ENCODE results near the gene LIN28B.

The LIN28B gene

DNA sequence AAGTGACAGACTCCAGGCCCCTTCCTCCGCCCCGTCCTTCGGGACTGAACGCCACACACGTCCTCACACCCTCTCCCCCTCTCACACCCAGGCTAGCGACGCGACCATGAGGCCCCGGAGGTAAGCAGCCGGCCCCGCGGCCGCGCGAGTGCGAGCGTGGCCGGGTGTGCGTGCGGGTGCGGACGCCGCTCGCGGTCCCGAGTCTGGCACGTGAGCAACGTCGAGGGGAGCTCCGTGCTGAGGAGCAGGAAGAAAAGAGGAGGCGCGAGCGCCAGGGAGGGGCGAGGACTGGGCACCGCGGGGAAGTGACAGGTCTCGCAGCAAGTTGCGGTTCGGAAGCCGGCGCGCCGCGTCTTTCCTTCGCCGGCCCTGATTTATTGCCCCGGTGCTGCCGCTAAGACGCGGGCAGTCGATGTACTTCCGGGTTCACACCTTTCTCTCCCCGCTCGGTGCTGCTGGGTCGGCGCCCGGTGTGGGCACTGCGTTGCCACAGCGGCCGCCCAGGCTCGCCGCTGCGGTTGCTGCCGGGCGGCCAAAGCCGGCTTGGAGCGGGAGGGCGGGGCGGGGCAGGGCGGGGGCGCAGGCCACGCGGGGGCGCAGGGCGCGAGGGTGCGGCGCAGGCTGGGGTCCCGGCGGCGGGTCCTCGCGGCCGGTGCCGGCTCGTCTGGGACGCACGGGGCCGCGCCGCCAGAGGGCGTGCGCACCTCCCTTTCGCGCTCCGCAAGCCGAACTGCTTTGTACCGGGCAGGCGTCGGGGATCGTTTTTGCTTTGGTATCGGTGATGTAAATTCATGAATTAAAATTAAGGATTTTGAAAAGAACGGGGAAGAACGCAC, 15.8 kb upstream of the LIN28B start (continued):
- 0 out of 2 replicates have a peak, but pooled peaks have one; percentile 40 for TF ChIP-seq GFI1B (tag by site-specific recombination; IDR thresholded peaks at IDR 0.05)
- TF ChIP-seq, protein P1, sequence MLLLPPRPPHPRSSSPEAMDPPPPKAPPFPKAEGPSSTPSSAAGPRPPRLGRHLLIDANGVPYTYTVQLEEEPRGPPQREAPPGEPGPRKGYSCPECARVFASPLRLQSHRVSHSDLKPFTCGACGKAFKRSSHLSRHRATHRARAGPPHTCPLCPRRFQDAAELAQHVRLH (tag by site-specific recombination; IDR thresholded peaks at IDR 0.05): 0 out of 2 replicates have a peak, but pooled peaks have one; percentile 9
- TF ChIP-seq, protein P2, sequence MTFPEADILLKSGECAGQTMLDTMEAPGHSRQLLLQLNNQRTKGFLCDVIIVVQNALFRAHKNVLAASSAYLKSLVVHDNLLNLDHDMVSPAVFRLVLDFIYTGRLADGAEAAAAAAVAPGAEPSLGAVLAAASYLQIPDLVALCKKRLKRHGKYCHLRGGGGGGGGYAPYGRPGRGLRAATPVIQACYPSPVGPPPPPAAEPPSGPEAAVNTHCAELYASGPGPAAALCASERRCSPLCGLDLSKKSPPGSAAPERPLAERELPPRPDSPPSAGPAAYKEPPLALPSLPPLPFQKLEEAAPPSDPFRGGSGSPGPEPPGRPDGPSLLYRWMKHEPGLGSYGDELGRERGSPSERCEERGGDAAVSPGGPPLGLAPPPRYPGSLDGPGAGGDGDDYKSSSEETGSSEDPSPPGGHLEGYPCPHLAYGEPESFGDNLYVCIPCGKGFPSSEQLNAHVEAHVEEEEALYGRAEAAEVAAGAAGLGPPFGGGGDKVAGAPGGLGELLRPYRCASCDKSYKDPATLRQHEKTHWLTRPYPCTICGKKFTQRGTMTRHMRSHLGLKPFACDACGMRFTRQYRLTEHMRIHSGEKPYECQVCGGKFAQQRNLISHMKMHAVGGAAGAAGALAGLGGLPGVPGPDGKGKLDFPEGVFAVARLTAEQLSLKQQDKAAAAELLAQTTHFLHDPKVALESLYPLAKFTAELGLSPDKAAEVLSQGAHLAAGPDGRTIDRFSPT (tag by site-specific recombination; IDR thresholded peaks at IDR 0.05): 0 out of 2 replicates have a peak, but pooled peaks have one; percentile 43
- peak; percentile 61; the same call in 1 of the 2 replicates for TF ChIP-seq GLIS2 (tag by site-specific recombination; IDR thresholded peaks at IDR 0.05)
- no peak for TF ChIP-seq ZNF555 (tag by site-specific recombination; conservative IDR thresholded peaks at IDR 0.05)
- TF ChIP-seq KLF16 (tag by site-specific recombination; IDR thresholded peaks at IDR 0.05): peak; percentile 46; the same call in 1 of the 2 replicates
- TF ChIP-seq PRDM1 (tag by site-specific recombination; IDR thresholded peaks at IDR 0.05): no peak
- TF ChIP-seq ZNF707 (tag by site-specific recombination; IDR thresholded peaks at IDR 0.05): no peak
- TF ChIP-seq ZXDB (tag by site-specific recombination; IDR thresholded peaks at IDR 0.05): peak; percentile 25; the same call in 1 of the 2 replicates
- no peak for TF ChIP-seq ZNF366 (tag by site-specific recombination; conservative IDR thresholded peaks at IDR 0.05)
- TF ChIP-seq, protein P3, sequence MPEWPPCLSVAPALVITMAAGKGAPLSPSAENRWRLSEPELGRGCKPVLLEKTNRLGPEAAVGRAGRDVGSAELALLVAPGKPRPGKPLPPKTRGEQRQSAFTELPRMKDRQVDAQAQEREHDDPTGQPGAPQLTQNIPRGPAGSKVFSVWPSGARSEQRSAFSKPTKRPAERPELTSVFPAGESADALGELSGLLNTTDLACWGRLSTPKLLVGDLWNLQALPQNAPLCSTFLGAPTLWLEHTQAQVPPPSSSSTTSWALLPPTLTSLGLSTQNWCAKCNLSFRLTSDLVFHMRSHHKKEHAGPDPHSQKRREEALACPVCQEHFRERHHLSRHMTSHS (tag by site-specific recombination; IDR thresholded peaks at IDR 0.05): no peak
- TF ChIP-seq, protein P4, sequence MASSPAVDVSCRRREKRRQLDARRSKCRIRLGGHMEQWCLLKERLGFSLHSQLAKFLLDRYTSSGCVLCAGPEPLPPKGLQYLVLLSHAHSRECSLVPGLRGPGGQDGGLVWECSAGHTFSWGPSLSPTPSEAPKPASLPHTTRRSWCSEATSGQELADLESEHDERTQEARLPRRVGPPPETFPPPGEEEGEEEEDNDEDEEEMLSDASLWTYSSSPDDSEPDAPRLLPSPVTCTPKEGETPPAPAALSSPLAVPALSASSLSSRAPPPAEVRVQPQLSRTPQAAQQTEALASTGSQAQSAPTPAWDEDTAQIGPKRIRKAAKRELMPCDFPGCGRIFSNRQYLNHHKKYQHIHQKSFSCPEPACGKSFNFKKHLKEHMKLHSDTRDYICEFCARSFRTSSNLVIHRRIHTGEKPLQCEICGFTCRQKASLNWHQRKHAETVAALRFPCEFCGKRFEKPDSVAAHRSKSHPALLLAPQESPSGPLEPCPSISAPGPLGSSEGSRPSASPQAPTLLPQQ (tag by site-specific recombination; IDR thresholded peaks at IDR 0.05): 0 out of 2 replicates have a peak, but pooled peaks have one; percentile 42
- TF ChIP-seq, protein P5, sequence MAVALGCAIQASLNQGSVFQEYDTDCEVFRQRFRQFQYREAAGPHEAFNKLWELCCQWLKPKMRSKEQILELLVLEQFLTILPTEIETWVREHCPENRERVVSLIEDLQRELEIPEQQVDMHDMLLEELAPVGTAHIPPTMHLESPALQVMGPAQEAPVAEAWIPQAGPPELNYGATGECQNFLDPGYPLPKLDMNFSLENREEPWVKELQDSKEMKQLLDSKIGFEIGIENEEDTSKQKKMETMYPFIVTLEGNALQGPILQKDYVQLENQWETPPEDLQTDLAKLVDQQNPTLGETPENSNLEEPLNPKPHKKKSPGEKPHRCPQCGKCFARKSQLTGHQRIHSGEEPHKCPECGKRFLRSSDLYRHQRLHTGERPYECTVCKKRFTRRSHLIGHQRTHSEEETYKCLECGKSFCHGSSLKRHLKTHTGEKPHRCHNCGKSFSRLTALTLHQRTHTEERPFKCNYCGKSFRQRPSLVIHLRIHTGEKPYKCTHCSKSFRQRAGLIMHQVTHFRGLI (tag by site-specific recombination; IDR thresholded peaks at IDR 0.05): peak; percentile 37; the same call in 1 of the 2 replicates
- TF ChIP-seq, protein P6, sequence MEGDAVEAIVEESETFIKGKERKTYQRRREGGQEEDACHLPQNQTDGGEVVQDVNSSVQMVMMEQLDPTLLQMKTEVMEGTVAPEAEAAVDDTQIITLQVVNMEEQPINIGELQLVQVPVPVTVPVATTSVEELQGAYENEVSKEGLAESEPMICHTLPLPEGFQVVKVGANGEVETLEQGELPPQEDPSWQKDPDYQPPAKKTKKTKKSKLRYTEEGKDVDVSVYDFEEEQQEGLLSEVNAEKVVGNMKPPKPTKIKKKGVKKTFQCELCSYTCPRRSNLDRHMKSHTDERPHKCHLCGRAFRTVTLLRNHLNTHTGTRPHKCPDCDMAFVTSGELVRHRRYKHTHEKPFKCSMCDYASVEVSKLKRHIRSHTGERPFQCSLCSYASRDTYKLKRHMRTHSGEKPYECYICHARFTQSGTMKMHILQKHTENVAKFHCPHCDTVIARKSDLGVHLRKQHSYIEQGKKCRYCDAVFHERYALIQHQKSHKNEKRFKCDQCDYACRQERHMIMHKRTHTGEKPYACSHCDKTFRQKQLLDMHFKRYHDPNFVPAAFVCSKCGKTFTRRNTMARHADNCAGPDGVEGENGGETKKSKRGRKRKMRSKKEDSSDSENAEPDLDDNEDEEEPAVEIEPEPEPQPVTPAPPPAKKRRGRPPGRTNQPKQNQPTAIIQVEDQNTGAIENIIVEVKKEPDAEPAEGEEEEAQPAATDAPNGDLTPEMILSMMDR (tag by site-specific recombination; IDR thresholded peaks at IDR 0.05): peak; percentile 73; the same call in 1 of the 2 replicates
- 0 out of 2 replicates have a peak, but pooled peaks have one; percentile 72 for TF ChIP-seq HOXA7 (CRISPR knock-in tag; IDR thresholded peaks at IDR 0.05; ENCODE audit: borderline replicate concordance)
- 0 out of 2 replicates have a peak, but pooled peaks have one; percentile 38 for TF ChIP-seq GLI4 (tag by site-specific recombination; IDR thresholded peaks at IDR 0.05)
- peak; percentile 60 for TF ChIP-seq SP2 (tag by site-specific recombination; IDR thresholded peaks at IDR 0.05)
- TF ChIP-seq ZNF132 (tag by site-specific recombination; IDR thresholded peaks at IDR 0.05; ENCODE audit: borderline replicate concordance): no peak
- 0 out of 2 replicates have a peak, but pooled peaks have one; percentile 27 for TF ChIP-seq ZBTB17 (tag by site-specific recombination; IDR thresholded peaks at IDR 0.05)
- TF ChIP-seq, protein P7, sequence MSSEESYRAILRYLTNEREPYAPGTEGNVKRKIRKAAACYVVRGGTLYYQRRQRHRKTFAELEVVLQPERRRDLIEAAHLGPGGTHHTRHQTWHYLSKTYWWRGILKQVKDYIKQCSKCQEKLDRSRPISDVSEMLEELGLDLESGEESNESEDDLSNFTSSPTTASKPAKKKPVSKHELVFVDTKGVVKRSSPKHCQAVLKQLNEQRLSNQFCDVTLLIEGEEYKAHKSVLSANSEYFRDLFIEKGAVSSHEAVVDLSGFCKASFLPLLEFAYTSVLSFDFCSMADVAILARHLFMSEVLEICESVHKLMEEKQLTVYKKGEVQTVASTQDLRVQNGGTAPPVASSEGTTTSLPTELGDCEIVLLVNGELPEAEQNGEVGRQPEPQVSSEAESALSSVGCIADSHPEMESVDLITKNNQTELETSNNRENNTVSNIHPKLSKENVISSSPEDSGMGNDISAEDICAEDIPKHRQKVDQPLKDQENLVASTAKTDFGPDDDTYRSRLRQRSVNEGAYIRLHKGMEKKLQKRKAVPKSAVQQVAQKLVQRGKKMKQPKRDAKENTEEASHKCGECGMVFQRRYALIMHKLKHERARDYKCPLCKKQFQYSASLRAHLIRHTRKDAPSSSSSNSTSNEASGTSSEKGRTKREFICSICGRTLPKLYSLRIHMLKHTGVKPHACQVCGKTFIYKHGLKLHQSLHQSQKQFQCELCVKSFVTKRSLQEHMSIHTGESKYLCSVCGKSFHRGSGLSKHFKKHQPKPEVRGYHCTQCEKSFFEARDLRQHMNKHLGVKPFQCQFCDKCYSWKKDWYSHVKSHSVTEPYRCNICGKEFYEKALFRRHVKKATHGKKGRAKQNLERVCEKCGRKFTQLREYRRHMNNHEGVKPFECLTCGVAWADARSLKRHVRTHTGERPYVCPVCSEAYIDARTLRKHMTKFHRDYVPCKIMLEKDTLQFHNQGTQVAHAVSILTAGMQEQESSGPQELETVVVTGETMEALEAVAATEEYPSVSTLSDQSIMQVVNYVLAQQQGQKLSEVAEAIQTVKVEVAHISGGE (tag by site-specific recombination; conservative IDR thresholded peaks at IDR 0.05; ENCODE audit: low read depth): peak; percentile 66
- no peak for TF ChIP-seq ZBTB1 (tag by site-specific recombination; IDR thresholded peaks at IDR 0.05)
- peak; percentile 96; the same call in 1 of the 2 replicates for TF ChIP-seq HOXC10 (CRISPR knock-in tag; IDR thresholded peaks at IDR 0.05)
- TF ChIP-seq, protein P8, sequence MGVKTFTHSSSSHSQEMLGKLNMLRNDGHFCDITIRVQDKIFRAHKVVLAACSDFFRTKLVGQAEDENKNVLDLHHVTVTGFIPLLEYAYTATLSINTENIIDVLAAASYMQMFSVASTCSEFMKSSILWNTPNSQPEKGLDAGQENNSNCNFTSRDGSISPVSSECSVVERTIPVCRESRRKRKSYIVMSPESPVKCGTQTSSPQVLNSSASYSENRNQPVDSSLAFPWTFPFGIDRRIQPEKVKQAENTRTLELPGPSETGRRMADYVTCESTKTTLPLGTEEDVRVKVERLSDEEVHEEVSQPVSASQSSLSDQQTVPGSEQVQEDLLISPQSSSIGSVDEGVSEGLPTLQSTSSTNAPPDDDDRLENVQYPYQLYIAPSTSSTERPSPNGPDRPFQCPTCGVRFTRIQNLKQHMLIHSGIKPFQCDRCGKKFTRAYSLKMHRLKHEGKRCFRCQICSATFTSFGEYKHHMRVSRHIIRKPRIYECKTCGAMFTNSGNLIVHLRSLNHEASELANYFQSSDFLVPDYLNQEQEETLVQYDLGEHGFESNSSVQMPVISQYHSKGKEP (tag by site-specific recombination; IDR thresholded peaks at IDR 0.05): 0 out of 2 replicates have a peak, but pooled peaks have one; percentile 15
- TF ChIP-seq ZEB2 (tag by site-specific recombination; IDR thresholded peaks at IDR 0.05): peak; percentile 81; the same call in 1 of the 2 replicates

All from HEK293 (cell line).